ENCODE measurements around the gene ABL1. TPM values are rescaled to one million over a fixed set of nuclear protein-coding genes. Genes with fewer than 3 reads are reported as not detected.

The ABL1 gene
- total RNA-seq, 1 experiment from 2014 or later, result 83.6 TPM

DNA sequence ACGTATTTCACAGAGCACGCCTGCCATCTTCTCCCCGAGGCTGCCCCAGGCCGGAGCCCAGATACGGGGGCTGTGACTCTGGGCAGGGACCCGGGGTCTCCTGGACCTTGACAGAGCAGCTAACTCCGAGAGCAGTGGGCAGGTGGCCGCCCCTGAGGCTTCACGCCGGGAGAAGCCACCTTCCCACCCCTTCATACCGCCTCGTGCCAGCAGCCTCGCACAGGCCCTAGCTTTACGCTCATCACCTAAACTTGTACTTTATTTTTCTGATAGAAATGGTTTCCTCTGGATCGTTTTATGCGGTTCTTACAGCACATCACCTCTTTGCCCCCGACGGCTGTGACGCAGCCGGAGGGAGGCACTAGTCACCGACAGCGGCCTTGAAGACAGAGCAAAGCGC is 51.9 kb downstream of the ABL1 start:
- H2AK5ac ChIP-seq (ENCODE audit: insufficient read length, low read length), result no peak overlapping the region
- H3K9me3 Mint-ChIP-seq, result no peaks in the 10 kb centered on the region
- no peaks in the 10 kb centered on the region for H3K4me1 ChIP-seq (ENCODE audit: insufficient read depth, low read length)
- no peak overlapping the region for H3K9ac ChIP-seq (ENCODE audit: extremely low read depth, insufficient read length, low read length)
- no peak overlapping the region for H4K91ac ChIP-seq (ENCODE audit: insufficient read length, low read depth, low read length)
- H3T11ph ChIP-seq (ENCODE audit: low read length), result no peak overlapping the region
- H3K4ac ChIP-seq (ENCODE audit: low read depth, low read length), result no peak overlapping the region
- H2BK5ac ChIP-seq (ENCODE audit: insufficient read length, low read length), result no peak overlapping the region
- H3K56ac ChIP-seq (ENCODE audit: insufficient read length, low read depth, low read length), result no peak overlapping the region
- H3K27me3 ChIP-seq (ENCODE audit: insufficient read depth, low read length), result no peaks in the 10 kb centered on the region
- peaks cover 22 to 70% (median 55%) of the 10 kb centered on the region in 3 experiments for H3K36me3 Mint-ChIP-seq (ENCODE audit: insufficient read depth in 1 of 3, low read depth in 3 of 3)
- no peaks in the 10 kb centered on the region; the same call in 1 of the 2 replicates for H3K27me3 Mint-ChIP-seq (ENCODE audit: low read depth)
- no peaks in the 10 kb centered on the region for H4K20me1 ChIP-seq (ENCODE audit: control insufficient read depth, insufficient read depth, insufficient read length)
- H3K27ac Mint-ChIP-seq, result peak overlapping the region; percentile 14 to 59 (median 52); a peak in 5 of 7 replicates
- no peaks in the 10 kb centered on the region for H3K79me2 ChIP-seq (ENCODE audit: insufficient read depth, low read length)
- H3K27ac ChIP-seq (ENCODE audit: insufficient read length, low read depth, low read length), result no peak overlapping the region
- H2BK15ac ChIP-seq (ENCODE audit: low read depth, low read length), result no peak overlapping the region
- no peaks in the 10 kb centered on the region for H3K23me2 ChIP-seq (ENCODE audit: insufficient read length, low read depth, low read length, poor library complexity, severe bottlenecking)
- no peak overlapping the region for H2BK20ac ChIP-seq (ENCODE audit: low read depth, low read length, poor library complexity, severe bottlenecking)
- H3K18ac ChIP-seq (ENCODE audit: insufficient read length, low read depth, low read length), result no peak overlapping the region
- no peak overlapping the region for H2AFZ ChIP-seq (ENCODE audit: low read length)
- no peaks in the 10 kb centered on the region for H3K79me1 ChIP-seq (ENCODE audit: insufficient read depth, low read depth, low read length, poor library complexity, severe bottlenecking)
- H4K5ac ChIP-seq (ENCODE audit: insufficient read length, low read depth, low read length), result no peak overlapping the region
- H3K4me2 ChIP-seq (ENCODE audit: insufficient read depth, insufficient read length, low read length), result no peak overlapping the region
- no CpG with 5 or more reads among the region's 23 CpGs for WGBS (ENCODE audit: extremely low coverage, insufficient read length, low lambda C conversion rate)
- no peak overlapping the region for H2BK120ac ChIP-seq (ENCODE audit: low read depth, low read length, poor library complexity, severe bottlenecking)
- TF ChIP-seq, protein P1, sequence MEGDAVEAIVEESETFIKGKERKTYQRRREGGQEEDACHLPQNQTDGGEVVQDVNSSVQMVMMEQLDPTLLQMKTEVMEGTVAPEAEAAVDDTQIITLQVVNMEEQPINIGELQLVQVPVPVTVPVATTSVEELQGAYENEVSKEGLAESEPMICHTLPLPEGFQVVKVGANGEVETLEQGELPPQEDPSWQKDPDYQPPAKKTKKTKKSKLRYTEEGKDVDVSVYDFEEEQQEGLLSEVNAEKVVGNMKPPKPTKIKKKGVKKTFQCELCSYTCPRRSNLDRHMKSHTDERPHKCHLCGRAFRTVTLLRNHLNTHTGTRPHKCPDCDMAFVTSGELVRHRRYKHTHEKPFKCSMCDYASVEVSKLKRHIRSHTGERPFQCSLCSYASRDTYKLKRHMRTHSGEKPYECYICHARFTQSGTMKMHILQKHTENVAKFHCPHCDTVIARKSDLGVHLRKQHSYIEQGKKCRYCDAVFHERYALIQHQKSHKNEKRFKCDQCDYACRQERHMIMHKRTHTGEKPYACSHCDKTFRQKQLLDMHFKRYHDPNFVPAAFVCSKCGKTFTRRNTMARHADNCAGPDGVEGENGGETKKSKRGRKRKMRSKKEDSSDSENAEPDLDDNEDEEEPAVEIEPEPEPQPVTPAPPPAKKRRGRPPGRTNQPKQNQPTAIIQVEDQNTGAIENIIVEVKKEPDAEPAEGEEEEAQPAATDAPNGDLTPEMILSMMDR (conservative IDR thresholded peaks at IDR 0.05), result no peak
- no peak overlapping the region for H2BK12ac ChIP-seq (ENCODE audit: insufficient read length, low read depth, low read length)
- H3K23ac ChIP-seq (ENCODE audit: insufficient read length, low read depth, low read length), result no peak overlapping the region
- no peaks in the 10 kb centered on the region for H3K9me3 ChIP-seq (ENCODE audit: control insufficient read depth, low read depth, low read length)
- no peak overlapping the region for H3K4me3 Mint-ChIP-seq
- DNase-seq, result no peak
- H3K4me1 Mint-ChIP-seq, result peaks cover 3 to 5% of the 10 kb centered on the region in 2 experiments; a peak in 3 of 4 replicates
- no peak overlapping the region for H3K14ac ChIP-seq (ENCODE audit: insufficient read depth, low read length)
- no peak overlapping the region for H4K8ac ChIP-seq (replicated peaks; ENCODE audit: insufficient read length, low read depth, low read length)
